Measurements from ENCODE around the gene RBM19.

DNA sequence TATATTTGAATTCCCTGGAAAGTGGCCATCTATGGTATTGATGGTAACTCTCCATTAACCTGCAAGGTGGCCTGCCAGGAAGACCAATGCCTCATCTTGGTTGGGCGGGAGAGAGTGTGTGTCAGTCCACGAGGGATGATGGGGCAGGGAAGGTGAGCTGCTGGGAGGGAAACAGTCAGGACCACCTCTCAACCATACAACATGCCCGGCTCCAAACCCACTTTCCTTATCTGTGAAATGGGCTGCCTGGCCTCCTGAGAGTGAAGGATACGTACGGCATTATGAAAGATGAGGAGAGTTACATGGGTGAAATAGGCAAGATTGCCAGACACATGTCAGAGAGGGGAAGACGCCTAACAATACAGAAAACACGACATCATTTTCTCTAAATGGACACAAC, 70.9 kb downstream of the RBM19 start:
- TF ChIP-seq, protein P1, sequence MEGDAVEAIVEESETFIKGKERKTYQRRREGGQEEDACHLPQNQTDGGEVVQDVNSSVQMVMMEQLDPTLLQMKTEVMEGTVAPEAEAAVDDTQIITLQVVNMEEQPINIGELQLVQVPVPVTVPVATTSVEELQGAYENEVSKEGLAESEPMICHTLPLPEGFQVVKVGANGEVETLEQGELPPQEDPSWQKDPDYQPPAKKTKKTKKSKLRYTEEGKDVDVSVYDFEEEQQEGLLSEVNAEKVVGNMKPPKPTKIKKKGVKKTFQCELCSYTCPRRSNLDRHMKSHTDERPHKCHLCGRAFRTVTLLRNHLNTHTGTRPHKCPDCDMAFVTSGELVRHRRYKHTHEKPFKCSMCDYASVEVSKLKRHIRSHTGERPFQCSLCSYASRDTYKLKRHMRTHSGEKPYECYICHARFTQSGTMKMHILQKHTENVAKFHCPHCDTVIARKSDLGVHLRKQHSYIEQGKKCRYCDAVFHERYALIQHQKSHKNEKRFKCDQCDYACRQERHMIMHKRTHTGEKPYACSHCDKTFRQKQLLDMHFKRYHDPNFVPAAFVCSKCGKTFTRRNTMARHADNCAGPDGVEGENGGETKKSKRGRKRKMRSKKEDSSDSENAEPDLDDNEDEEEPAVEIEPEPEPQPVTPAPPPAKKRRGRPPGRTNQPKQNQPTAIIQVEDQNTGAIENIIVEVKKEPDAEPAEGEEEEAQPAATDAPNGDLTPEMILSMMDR (IDR thresholded peaks at IDR 0.05; ENCODE audit: insufficient read depth, low read length): no peak
- TF ChIP-seq, protein P2, sequence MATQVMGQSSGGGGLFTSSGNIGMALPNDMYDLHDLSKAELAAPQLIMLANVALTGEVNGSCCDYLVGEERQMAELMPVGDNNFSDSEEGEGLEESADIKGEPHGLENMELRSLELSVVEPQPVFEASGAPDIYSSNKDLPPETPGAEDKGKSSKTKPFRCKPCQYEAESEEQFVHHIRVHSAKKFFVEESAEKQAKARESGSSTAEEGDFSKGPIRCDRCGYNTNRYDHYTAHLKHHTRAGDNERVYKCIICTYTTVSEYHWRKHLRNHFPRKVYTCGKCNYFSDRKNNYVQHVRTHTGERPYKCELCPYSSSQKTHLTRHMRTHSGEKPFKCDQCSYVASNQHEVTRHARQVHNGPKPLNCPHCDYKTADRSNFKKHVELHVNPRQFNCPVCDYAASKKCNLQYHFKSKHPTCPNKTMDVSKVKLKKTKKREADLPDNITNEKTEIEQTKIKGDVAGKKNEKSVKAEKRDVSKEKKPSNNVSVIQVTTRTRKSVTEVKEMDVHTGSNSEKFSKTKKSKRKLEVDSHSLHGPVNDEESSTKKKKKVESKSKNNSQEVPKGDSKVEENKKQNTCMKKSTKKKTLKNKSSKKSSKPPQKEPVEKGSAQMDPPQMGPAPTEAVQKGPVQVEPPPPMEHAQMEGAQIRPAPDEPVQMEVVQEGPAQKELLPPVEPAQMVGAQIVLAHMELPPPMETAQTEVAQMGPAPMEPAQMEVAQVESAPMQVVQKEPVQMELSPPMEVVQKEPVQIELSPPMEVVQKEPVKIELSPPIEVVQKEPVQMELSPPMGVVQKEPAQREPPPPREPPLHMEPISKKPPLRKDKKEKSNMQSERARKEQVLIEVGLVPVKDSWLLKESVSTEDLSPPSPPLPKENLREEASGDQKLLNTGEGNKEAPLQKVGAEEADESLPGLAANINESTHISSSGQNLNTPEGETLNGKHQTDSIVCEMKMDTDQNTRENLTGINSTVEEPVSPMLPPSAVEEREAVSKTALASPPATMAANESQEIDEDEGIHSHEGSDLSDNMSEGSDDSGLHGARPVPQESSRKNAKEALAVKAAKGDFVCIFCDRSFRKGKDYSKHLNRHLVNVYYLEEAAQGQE (IDR thresholded peaks at IDR 0.05; ENCODE audit: insufficient replicate concordance, low read depth): no peak
- TF ChIP-seq POLR2AphosphoS5 (IDR thresholded peaks at IDR 0.05; ENCODE audit: low read depth): no peak
- no peak for TF ChIP-seq SPI1 (IDR thresholded peaks at IDR 0.05; ENCODE audit: borderline replicate concordance, low read depth)
- TF ChIP-seq GABPA (IDR thresholded peaks at IDR 0.05; ENCODE audit: low read depth): no peak

Data from HL-60 (cell line).